GM18526 (cell line): ENCODE results near the gene PACRG.

ENCODE experiments used
- POLR2A ChIP-seq: IDR thresholded peaks from 3 replicates; pipeline ENCODE4 v1.6.1; 2011; ENCODE audit not compliant: insufficient read length; ENCODE audit errors: extremely low read depth

The PACRG gene

DNA sequence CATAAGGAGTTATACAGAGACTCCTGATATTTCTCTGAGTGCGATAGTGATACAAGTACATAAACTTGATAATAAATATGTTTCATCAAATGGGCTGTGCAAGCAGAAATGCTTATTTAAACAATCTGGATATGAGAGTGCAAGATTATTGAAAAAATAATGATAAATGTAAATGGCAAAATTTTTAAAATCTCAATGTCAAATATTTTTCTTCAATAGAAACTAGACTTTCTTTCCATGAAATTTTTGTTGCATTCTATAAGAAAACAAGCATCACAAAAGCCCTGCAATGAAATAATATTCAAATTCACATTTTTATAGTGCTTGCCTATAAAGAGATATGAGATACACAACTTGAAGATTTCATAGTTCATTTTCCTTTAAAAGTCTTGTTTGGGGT, 2.7 kb downstream of the PACRG start:
- TF ChIP-seq POLR2A: no peak

DNA sequence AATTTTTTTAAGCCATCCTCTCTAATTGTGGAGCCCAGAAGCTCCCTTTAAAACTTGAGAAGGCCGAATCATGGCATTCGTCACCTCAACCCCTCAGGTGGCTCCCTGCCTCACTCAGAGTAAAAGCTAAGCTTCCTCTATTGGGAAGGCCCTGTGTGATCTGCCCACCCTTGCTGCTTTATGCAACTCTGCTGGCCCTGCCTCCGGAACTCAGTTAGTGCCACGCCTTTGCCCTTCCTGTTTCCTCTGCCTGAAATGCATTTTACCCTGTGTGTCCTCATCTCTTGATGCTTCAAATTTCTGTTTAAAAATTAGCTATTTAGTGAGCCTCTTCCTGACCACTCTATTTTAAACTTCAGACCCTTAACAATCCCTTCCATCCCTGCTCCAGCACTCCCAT, 5.7 kb downstream of the PACRG start:
- no peak for TF ChIP-seq POLR2A

DNA sequence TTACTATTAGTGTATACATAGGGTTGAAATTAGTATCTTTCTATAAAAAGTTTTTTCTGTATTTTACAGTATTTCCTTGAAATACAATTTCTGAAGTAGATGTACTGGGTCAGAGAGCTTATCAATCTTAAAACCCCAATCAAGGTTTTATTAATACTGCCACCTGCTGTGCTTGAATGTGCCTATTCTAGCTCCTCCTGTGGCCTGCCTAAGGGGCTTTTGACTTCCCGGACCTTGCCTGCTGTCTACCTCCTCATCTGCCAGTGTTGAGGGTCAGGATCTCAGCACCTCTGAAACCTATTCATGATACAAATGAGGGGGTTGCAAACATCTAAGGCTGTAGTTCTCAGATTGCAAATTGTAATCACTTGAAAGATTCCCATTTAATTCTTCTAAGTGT, 9.2 kb downstream of the PACRG start:
- no peak for TF ChIP-seq POLR2A

DNA sequence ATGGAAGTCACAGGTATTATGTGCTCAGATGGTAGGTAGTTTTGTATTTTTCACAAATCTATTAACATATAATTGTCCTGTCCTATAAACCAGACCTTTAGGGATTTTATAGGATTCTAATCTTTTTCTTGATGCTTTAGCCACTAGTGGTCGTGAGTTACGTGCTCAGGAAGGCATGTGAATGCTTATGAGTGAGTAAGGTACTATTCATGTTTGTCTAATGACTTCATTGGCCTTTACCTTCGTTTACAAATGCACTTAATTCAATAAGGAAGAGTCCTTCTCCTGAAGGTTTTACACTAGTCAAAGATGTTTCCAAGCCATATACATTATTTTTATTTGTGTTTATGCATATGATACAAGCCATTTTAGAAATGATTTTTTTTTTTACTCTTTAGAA, 23.0 kb downstream of the PACRG start:
- TF ChIP-seq POLR2A: no peak

DNA sequence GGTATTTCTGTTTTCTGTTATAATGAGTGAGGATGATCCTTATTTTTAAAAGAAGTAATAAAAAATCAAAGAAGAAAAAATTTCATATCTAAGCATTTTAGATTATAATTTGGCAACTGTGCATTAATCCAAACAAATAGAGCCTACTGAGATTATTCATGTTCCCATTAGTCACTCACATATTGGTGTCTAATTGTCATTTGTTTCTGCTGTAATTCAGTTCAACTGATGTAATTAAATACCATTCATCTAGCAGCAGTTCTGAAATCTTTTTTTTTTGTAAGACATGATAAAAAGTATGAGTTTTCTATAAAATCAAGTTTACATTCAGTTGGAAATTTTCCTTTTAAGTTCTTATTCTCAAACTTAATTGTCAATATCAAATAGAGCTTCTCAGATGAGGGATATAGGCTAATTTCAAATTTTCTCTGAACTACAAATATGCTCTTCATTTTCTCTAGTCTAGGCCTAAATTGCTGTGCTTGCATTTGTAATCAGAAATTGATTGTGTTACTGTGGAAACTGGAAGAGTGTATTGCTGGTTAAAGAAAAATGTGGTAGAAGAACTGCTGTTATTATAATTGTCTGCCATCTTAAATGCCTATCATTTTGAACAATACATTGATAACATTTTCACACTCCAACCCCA, 23.6 kb downstream of the PACRG start:
- TF ChIP-seq POLR2A: no peak

DNA sequence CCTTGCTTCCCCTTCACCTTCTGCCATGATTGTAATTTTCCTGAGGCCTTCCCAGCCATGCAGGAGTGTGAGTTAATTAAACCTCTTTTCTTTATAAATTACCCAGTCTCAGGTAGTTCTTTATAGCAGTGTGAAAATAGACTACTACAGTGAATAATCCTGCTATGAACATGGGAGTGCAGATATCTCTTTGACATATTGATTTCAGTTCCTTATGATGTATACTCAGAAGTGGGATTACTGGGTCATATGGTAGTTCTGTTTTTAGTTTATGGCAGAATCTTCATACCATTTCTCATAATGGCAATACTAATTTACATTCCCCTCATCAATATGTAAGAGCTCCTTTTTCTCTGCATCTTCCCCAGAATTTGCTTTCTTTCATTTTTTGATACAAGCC, 26.0 kb downstream of the PACRG start:
- no peak for TF ChIP-seq POLR2A

DNA sequence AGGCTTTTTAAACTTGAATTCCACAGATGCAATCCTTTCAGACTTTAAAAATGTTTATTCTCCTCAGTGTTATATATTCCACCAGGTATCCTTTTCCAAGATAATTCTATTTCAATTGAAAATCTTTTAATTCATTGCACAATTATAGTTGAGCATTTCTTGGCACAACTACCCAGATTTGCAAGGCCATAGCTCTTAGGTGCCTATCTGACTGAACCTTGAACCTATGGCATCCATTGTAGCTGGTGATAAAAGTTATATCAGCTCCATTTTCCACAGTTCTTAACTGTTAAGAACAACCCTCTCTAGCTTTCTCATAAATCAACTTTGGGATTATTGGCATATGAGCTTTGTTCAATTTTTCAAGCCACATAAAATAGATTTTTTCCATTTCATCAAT, 42.4 kb downstream of the PACRG start:
- no peak for TF ChIP-seq POLR2A

DNA sequence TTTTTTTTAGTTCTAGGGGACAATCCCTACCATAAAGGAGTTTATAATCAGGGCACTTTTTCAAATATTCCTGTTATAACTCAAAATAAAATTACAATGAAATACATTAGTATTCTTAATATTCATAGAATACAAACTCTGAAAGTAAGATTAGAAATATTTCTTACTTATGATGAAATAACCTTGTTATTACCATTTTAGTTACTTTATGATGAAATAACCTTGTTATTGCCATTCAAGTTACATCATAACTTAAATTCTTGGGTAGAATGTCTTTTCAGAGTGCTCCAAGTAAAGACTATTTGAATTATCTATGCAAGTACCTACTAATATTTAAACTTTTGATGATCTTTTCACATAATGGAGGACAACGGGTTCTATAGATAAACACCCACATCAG, 43.2 kb downstream of the PACRG start:
- TF ChIP-seq POLR2A: no peak

DNA sequence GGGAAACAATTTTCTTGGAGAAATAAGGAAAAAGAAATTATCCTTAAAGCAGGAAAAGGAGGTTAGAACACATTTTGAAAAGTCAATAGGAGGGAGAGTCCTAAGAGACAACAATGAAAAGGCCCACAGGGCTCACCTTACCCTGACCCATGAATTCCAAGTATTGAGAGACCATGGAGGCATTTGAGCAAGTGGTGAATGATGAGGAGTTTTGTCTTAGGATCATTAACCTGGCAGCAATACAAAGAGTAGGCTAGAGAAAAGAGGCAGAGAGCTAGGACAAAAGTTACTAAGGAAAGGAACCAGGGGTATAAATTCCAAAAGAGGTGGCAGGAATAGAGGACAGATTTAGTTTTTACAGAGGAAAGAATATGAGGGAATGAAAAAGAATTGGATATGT, 44.7 kb downstream of the PACRG start:
- no peak for TF ChIP-seq POLR2A

DNA sequence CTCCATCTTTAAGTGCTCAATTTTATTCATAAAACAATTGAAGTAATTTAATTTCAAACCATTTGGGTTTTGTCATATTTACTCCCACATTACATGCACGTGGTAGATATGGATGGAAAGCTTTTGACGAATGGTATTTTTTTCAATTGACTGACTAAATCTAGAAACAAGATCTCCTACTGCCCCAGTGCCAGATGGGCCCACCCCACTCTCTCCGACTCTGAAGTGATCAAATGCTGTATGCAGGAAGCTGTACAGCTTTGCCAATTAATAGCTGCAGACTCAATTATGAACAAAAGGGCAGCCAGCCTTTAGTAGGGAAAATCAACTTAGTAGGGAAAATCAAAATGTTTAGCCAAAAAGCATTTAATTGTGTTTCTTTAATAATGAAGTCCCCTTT, 46.2 kb downstream of the PACRG start:
- no peak for TF ChIP-seq POLR2A

DNA sequence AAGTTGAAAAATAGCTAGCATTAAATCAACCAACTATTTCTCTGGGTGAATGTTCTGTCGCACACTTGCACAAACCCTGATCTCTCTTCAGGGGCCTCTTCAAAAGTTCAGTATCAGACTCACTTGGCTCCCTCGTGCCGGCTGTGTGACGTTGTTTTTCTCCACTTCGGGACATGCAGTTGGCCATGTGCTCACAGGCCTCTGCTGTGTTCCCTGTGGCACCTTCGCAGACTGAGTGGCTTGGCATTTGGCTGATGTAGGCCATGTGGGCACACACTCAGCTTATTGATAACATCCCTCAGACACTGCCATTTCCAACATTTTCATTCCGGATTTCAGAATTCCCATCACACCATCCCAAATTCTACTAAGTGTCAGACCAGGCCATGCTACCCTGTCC, 49.3 kb downstream of the PACRG start:
- no peak for TF ChIP-seq POLR2A

DNA sequence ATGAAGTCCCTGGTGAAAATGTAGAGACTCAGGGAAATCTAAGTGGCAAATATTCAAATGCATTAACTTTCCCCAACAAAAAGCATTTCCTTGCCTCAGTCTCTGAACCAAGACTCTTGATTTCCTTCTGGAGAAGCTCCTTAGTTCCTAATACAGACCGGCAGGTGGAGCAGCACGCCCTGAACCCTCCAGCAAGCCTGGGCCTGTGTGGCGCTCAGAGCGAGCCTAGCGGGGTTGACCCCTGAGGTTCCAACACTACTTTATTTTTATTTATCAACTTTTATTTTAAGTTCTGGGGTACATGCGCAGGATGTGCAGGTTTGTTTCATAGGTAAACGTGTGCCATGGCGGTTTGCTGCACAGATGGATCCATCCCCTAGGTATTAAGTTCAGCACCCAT, 50.8 kb downstream of the PACRG start:
- TF ChIP-seq POLR2A: no peak

DNA sequence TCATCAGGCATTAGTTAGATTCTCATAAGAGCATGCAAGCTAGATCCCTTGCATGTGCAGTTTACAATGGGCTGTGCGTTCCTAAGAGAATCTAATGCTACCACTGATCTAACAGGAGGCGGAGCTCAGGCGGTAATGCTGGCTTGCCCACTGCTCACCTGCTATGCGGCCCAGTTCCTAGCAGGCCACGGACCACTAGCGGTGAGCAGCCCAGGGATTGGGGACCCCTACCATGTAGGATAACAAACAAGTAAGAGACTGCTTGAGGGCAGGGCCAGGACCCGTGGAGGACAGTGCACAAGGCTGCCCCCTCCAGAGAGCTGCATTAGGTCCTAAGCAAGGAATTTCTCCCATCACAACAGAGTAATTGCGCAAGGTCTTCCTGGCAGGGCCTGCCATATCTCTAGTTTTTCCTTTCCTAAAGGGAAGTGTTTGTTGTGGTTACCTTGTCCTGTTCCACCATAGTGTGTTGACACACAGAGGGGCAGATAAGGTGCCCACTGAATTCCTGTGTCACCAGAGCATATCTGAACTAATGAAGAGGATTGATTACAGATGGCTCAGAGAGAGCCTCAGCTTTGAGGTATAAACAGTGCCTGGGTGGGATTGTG, 58.0 kb downstream of the PACRG start:
- no peak for TF ChIP-seq POLR2A

DNA sequence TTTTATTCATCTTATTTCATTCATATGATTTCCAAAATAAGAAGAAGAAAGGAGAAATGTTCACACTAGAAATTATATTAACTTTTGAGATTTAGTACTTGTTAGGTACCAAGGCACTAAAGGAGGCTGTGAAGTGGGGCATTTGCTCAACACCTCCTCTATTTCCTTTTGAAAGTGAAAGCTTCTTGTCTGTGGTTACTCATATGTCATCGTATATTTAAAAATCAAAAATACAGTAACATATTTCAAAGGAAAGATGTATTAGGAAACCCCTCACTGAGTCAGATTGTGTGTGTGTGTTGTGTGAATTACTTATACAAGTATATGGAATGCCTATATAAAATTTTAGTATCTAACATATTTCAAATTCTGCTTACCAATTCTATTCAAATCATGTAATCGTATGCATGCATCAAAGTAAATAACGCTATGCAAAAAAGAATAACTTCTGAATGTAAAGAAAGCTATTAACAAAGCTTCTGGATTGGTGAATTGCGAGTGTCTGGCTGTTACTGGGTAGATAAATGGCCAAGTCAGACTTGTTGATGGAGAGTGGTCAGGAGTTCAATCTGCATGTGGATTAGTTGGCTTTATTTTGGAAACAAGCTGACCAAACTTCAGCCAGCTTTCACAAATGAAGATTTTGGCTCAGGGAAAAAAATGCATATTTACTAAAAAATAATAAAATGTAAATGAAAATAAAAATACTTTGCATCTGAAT, 70.9 kb downstream of the PACRG start:
- TF ChIP-seq POLR2A: no peak

DNA sequence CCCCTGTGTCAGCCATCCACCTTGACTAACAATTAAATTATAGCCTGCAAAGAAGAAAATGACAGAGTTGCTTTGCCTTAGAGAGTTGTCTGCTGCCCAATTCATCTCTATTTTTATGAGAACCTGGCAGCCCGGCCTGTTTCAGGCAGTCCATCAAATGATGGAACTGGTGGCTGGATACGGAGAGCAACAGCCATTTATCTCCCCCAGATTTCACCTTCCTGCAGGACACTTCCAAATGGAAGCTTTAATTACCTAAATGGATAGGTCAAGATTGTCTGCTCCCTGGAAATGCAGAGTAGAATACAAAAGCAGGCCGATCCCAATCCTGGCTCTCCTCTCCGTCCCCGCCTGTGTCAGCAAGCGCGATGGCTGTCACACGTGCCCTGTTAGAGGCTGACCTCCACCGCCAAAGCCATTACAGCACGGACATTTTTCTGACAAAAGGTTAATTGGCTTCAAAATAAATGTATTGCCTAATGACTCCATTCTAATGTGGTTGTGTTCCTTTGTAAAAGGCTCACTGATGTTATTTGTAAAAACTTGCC, 86.7 kb downstream of the PACRG start:
- no peak for TF ChIP-seq POLR2A

DNA sequence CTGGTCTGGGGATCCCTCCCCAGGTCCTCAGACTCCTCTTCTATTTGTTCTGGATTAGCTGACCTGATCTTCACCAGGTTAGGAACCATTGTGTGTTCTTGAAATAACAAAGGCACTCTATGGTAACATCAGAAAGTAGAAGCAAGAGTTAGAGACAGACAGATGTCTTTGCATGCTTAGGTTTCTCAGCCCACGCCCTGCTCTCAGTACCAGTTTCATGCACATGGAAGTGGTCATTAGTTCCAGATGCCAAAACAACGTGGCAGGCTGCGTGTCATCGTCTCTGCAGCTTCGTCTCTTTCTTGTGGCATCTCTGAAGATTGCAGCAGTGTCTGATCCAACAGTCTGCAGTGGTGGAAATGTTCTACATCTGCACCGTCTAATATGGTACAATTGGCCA, 89.4 kb downstream of the PACRG start:
- TF ChIP-seq POLR2A: no peak
